AG08396 (cell line): Measurements from ENCODE around the gene NKD1.

Experiments used
- DNase-seq: peaks from one replicate; pipeline ENCODE4 v3.0.0; 2012; ENCODE audit warnings: low spot score, mixed read lengths

NKD1 gene

DNA sequence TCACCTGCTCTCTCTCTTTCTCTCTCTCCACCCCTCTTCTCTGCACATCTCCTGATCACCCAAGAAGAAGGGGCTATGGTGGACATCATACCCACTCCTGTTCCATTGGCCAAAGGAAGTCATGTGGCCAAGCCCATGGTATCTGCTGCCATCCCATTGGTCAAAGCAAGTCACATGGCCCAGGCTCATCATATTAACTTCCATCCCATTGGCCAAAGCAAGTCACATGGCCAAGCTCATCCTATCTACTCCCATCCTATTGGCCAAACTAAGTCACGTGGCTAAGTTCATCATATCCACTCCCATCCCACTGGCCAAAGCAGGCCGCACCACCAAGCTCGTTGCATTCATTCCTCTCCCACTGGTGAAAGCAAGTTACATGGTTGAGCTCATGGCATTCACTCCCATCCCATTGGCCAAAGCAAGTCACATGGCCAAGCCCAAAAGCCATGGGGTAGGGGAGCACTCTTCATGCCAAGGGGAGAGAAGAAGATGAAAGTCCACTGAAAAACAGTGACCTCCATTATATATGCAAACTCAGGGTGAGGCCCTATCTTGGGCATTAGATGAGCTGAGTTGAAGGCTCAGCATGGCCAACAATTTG lies 103.7 kb downstream of the NKD1 start:
- DNase-seq: no peak

- no peak for DNase-seq
Observed at GRCh38 chr16:50652836-50653425, 104.7 kb downstream of the NKD1 start.

- no peak for DNase-seq
Observed at GRCh38 chr16:50653633-50654519, 105.7 kb downstream of the NKD1 start.

DNA sequence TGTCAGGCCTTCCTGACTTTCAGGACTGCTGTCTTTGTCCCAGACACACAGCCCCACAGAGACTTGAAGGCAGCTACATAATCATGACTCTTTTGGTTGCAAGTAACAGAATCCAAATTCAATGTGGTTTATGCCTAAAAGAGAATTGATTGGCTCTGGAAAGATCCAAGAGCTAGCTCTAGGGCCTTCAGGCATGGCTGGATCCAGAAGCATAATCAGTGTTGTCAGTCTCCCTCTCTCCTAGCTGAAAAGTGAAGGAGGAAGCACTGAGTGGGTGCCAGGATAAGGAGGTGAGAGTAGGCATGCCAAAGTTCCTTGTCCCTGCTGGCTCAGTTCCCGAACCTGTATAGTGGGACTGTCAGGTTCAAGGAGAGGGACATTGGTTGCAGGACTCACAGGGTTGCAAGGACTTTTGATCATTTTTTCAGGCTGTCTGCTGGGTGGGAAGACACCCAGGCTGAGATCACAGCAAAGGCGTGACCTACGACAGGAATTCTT lies 107.4 kb downstream of the NKD1 start:
- DNase-seq: no peak

- DNase-seq: no peak
Observed at GRCh38 chr16:50657241-50657640, 109.0 kb downstream of the NKD1 start.

- DNase-seq: no peak
Observed at GRCh38 chr16:50659806-50660205, 111.6 kb downstream of the NKD1 start.

GRCh38 chr16:50662306-50662940 lies 114.2 kb downstream of the NKD1 start:
- no peak for DNase-seq

DNA sequence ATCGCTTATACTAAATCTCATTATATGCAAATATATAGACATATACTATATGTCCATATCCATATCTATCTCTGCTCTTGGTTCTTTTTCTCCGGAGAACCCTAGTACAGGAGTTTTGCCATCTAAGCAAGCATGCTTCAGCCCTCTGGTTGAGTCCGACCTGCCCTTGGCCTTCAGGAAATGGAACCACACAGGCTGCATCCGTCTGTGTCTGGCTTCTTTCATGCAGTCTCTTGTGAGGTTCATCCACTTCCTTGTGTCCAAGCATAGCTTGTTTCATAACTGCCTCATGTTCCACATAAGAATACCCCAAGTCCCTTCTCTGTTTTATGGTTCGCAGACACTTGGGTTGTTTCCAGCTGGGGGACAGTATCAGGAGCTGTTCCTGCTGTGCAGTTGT lies 116.1 kb downstream of the NKD1 start:
- no peak for DNase-seq

DNA sequence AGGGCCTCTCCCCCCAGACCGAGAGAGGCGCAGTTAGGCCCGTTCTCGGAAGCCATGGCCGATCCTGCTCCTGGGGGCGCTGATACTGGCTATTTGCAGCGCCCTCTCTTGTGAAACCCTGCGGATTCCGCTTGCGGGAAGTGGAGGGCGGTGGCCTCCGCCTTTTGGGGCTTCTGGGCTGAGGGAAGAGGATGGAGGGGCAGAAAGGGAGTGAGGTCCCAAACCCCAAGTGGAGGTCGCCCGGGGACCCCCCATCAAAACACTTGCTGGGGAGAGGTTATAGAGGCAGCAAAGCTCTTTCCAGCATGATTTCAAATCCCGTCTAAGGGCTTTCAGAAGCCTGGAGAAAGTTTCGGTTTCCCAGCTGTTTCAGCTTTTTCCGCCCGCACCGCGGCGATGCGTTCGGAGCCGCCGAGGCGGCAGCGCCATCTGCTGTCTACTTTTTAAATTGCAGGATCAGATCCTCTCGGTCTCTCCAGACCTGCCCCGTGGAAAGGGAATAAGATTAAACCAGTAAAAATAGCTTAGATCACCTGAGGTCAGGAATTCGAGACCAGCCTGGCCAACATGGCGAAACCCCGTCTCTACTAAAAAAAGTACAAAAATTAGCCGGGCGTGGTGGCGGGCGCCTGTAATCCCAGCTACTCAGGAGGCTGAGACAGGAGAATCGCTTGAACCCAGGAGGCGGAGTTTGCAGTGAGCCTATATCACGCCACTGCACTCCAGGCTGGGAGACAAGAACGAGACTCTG lies 117.1 kb downstream of the NKD1 start:
- DNase-seq: peak; percentile 84

DNA sequence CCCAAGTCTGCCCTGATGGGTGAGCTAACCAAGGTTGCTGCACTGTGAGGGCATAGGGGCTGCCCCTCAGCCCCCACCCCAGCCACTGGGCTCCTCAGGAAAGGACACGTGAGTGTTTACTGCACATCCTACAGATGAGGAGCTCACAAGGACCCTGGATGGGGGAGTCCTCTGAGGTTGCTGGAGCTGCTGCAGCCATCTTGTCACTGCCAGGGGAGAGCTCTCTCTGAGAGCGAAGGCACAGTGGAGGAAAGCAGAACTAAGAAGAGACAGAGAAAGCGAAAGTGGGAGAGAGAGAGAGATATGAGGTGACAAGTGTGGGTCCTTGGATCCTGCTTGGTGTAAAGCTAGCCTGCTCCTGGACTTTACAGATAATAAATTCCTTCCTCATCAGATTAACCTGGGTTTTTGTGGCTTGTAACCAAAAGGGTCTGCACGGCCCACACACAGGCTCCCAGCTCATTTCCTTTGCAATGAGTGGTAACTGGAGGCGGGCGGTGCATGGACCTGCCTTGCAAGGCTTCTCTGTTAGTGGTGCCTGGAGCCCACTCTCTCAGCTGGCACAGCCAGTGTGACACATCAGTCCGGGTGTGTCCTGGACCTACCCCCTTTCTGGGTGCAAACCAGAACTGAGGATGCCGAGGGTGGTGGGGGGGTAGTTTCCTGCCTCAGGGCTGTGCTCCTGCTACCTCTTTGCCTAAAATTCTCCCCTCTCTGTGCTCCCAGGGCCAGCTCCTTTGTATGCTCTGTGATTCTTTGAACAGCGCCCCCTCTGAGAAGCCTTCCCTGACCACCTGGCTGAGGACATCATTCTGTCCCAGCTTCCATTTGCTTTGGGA lies 118.7 kb downstream of the NKD1 start:
- no peak for DNase-seq

GRCh38 chr16:50667497-50668367 lies 119.5 kb downstream of the NKD1 start:
- no peak for DNase-seq

DNA sequence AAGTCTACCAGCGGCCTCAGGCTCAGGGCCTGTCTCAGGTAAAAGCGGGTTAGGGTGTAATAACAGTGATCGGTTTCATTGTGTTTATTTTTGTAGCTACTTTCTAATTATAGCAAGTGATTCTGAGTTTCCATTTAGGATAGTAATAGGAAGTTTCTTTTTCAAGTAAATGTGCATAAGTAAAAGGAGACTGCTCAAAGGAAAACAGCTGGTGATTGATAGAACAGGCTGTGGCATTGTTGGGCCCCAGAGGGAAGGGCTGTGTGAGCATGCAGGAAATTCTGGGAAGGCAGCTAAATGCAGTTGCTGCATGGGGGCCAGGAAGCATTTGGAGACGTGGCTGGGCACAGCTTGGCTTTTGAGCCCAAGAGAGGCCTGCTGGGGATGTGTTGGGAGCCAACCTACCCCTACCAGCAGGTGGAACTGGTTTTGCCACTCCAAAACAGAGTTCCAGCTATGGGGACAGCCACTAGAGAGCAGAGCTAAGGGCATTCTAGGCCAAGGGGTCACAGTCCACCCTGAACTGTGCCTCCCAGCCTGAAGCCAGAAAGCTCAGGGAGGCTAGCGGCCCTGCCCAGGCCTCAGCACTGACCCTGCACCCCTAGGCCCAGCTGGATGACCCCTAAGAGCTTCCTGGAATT lies 120.3 kb downstream of the NKD1 start:
- no peak for DNase-seq

- no peak for DNase-seq
Observed at GRCh38 chr16:50669741-50670140, 121.5 kb downstream of the NKD1 start.

GRCh38 chr16:50670476-50670875 lies 122.3 kb downstream of the NKD1 start:
- no peak for DNase-seq

DNA sequence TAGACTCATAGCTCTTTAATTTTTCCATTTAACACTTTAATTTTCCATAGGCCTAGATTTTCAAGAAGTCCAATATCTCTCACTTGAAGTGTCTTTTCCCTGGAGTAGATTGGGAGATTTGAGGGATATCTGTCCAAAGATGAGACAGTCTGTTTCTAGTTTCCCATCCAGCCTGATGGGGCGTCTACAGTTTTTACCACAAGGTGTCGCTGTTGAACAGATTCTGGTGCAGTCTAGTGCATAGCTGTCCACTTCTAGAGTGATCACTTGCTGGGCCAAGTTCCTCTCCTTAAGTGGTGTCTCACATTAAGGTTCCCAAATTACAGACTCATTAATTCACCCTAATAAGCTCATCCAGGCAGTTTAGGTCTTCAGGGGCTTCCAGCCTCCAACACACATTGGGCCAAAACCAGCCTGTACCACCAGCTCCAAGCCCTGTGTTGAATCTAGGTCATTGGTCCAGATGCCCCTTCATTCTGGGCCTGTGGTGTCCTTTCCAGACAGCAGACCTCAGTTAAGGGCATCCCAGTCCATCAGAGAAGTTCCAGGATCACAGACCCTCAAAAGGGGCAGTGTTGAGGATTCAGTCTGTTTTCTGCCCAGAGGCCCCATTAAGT lies 123.6 kb downstream of the NKD1 start:
- DNase-seq: peak; percentile 43

GRCh38 chr16:50673496-50674275 lies 125.5 kb downstream of the NKD1 start:
- DNase-seq: no peak

GRCh38 chr16:50674831-50675230 lies 126.6 kb downstream of the NKD1 start:
- DNase-seq: no peak
